HEK293T (cell line): ENCODE measurements around the gene RAPGEF5.

Experiments
- CTCF ChIA-PET: fragments of 350-600 bp; formaldehyde crosslinking; extraction: SDS; loops from one replicate; lab custom pipeline; 2021; ENCODE audit warnings: antibody characterized with exemption, inconsistent platforms; lab: Yijun Ruan, JAX
- POLR2A ChIA-PET: fragments of 350-600 bp; formaldehyde crosslinking; extraction: SDS; loops from one replicate; lab custom pipeline; 2020; ENCODE audit warnings: antibody characterized with exemption, inconsistent platforms; lab: Yijun Ruan, JAX
- DNase-seq: peaks from one replicate; pipeline ENCODE4 v3.0.0; 2012; ENCODE audit warnings: mixed read lengths; ENCODE audit errors: extremely low spot score
- ARNT ChIP-seq: fragments of 450-650 bp; IDR thresholded peaks from 2 replicates; pipeline ENCODE4 v1.6.1; 2017; ENCODE audit warnings: mild to moderate bottlenecking
- BHLHE40 ChIP-seq: fragments of 450-650 bp; IDR thresholded peaks from 2 replicates; pipeline ENCODE4 v1.6.1; 2016; ENCODE audit warnings: mild to moderate bottlenecking, moderate library complexity, borderline replicate concordance
- CTBP1 ChIP-seq: fragments of 450-650 bp; IDR thresholded peaks from 2 replicates; pipeline ENCODE4 v1.6.1; 2016; ENCODE audit warnings: borderline replicate concordance
- ELF4 ChIP-seq: fragments of 450-650 bp; IDR thresholded peaks from 2 replicates; pipeline ENCODE4 v1.6.1; 2017; ENCODE audit warnings: antibody characterized with exemption
- FOXA1 ChIP-seq: fragments of 450-650 bp; IDR thresholded peaks from 2 replicates; pipeline ENCODE4 v1.6.1; 2016; ENCODE audit warnings: mild to moderate bottlenecking
- FOXK2 ChIP-seq: fragments of 450-650 bp; IDR thresholded peaks from 2 replicates; pipeline ENCODE4 v1.6.1; 2016; ENCODE audit warnings: mild to moderate bottlenecking
- FOXM1 ChIP-seq: fragments of 450-650 bp; IDR thresholded peaks from 2 replicates; pipeline ENCODE4 v1.6.1; 2017; ENCODE audit warnings: mild to moderate bottlenecking, borderline replicate concordance
- HDGF ChIP-seq: fragments of 450-650 bp; IDR thresholded peaks from 2 replicates; pipeline ENCODE4 v1.6.1; 2017; ENCODE audit warnings: antibody characterized with exemption, borderline replicate concordance
- L3MBTL2 ChIP-seq: fragments of 450-650 bp; conservative IDR thresholded peaks from 2 replicates; pipeline ENCODE4 v1.6.1; 2016; ENCODE audit warnings: mild to moderate bottlenecking
- LEF1 ChIP-seq: fragments of 450-650 bp; IDR thresholded peaks from 2 replicates; pipeline ENCODE4 v1.6.1; 2017; ENCODE audit warnings: mild to moderate bottlenecking, borderline replicate concordance
- NFRKB ChIP-seq: fragments of 450-650 bp; IDR thresholded peaks from 2 replicates; pipeline ENCODE4 v1.6.1; 2016; ENCODE audit warnings: mild to moderate bottlenecking, moderate library complexity
- PKNOX1 ChIP-seq: fragments of 450-650 bp; IDR thresholded peaks from 2 replicates; pipeline ENCODE4 v1.6.1; 2016
- SP1 ChIP-seq: fragments of 450-650 bp; IDR thresholded peaks from 2 replicates; pipeline ENCODE4 v1.6.1; 2017
- SUZ12 ChIP-seq: fragments of 450-650 bp; IDR thresholded peaks from 2 replicates; pipeline ENCODE4 v1.6.1; 2016; ENCODE audit warnings: mild to moderate bottlenecking
- TARDBP ChIP-seq: fragments of 450-650 bp; IDR thresholded peaks from 2 replicates; pipeline ENCODE4 v1.6.1; 2016
- ZNF384 ChIP-seq: fragments of 450-650 bp; IDR thresholded peaks from 2 replicates; pipeline ENCODE4 v1.6.1; 2016

RAPGEF5 gene

GRCh38 chr7:22292531-22292930 is 64.4 kb downstream of the RAPGEF5 start:
- CTCF ChIA-PET: no interaction called here
- POLR2A ChIA-PET: no interaction called here
- TF ChIP-seq L3MBTL2 (no peak), FOXK2 (no peak), ARNT (no peak), SUZ12 (no peak), BHLHE40 (no peak), FOXA1 (no peak), HDGF (no peak), ZNF384 (no peak), SP1 (no peak), CTBP1 (no peak), FOXM1 (no peak), LEF1 (no peak), NFRKB (no peak), TARDBP (no peak), ELF4 (no peak), PKNOX1 (no peak)
- no peak for DNase-seq

- no peak for DNase-seq
- POLR2A ChIA-PET: no interaction called here
- TF ChIP-seq ZNF384 (no peak), TARDBP (no peak), ARNT (no peak), PKNOX1 (no peak), HDGF (no peak), FOXA1 (no peak), NFRKB (no peak)
- CTCF ChIA-PET: no interaction called here
Measured at GRCh38 chr7:22291977-22292376, 65.0 kb downstream of the RAPGEF5 start.

- TF ChIP-seq SUZ12: no peak
- TF ChIP-seq HDGF: no peak
- TF ChIP-seq NFRKB: no peak
- no peak for TF ChIP-seq L3MBTL2
- no peak for TF ChIP-seq PKNOX1
- TF ChIP-seq ELF4: no peak
- no peak for TF ChIP-seq LEF1
- TF ChIP-seq ZNF384: no peak
- no peak for TF ChIP-seq CTBP1
- TF ChIP-seq FOXM1: no peak
- no peak for TF ChIP-seq ARNT
- no peak for TF ChIP-seq SP1
- TF ChIP-seq FOXK2: no peak
- TF ChIP-seq FOXA1: no peak
- no peak for TF ChIP-seq TARDBP
- TF ChIP-seq BHLHE40: no peak
- ChIA-PET CTCF (no interaction called here), POLR2A (no interaction called here)
- DNase-seq: no peak
Measured at GRCh38 chr7:22288202-22288601, 68.8 kb downstream of the RAPGEF5 start.

GRCh38 chr7:22287412-22287811 is 69.5 kb downstream of the RAPGEF5 start:
- ChIA-PET POLR2A (no interaction called here), CTCF (no interaction called here)
- TF ChIP-seq ZNF384 (no peak), CTBP1 (no peak), LEF1 (no peak), FOXM1 (no peak), L3MBTL2 (no peak), SUZ12 (no peak), NFRKB (no peak), HDGF (no peak), BHLHE40 (no peak), ELF4 (no peak), SP1 (no peak), FOXA1 (no peak), PKNOX1 (no peak), FOXK2 (no peak), ARNT (no peak), TARDBP (no peak)
- no peak for DNase-seq

- TF ChIP-seq ZNF384 (no peak), BHLHE40 (no peak), TARDBP (no peak), PKNOX1 (no peak), HDGF (no peak), NFRKB (no peak), LEF1 (no peak), FOXM1 (no peak), FOXK2 (no peak), SP1 (no peak)
- ChIA-PET CTCF (no interaction called here), POLR2A (no interaction called here)
- no peak for DNase-seq
Measured at GRCh38 chr7:22286436-22286835, 70.5 kb downstream of the RAPGEF5 start.
